ENCODE data around the gene MSANTD3. TPM values are rescaled to one million over a fixed set of nuclear protein-coding genes. Genes with fewer than 3 reads are reported as not detected.
"Not testable (repeated sequence)": the region's sequence is repeated elsewhere in the genome, so short reads cannot be mapped to it uniquely, and the experiment has no call there.

The MSANTD3 gene
- total RNA-seq (100 to 1,000 TPM in 1 of 5 donors, 10 to 100 TPM in 3, 1 to 10 TPM in 1; 1.2 to 121 (median 17.5) TPM), polyA plus RNA-seq (10 to 100 TPM in 2 of 3 donors, 1 to 10 TPM in 1; 9.9 to 28.8 (median 17.3) TPM)
- long read RNA-seq, donor 1, partial matches to known transcripts = 0 of 3 reads
- long read RNA-seq, donor 1, other reads (novel, unspliced or antisense) = 0 of 3 reads
- long read RNA-seq, donor 2, partial matches to known transcripts = 0 of 5 reads
- long read RNA-seq, donor 2, other reads (novel, unspliced or antisense) = 0 of 5 reads
- long read RNA-seq, donor 3, partial matches to known transcripts = 0 of 3 reads
- long read RNA-seq, donor 3, other reads (novel, unspliced or antisense) = 0 of 3 reads
- long read RNA-seq, donor 4 = 0 reads
- long read RNA-seq, donor 5, transcript MSANTD3-203 (3 exons, 1,362 nt) = major isoform, 6 of 6 reads
- long read RNA-seq, donor 5, partial matches to known transcripts = 0 of 6 reads
- long read RNA-seq, donor 5, other reads (novel, unspliced or antisense) = 0 of 6 reads
- long read RNA-seq, donor 6, transcript MSANTD3-203 (3 exons, 1,362 nt) = major isoform, 9 of 19 reads
- long read RNA-seq, donor 6, partial matches to known transcripts = 9 of 19 reads
- long read RNA-seq, donor 6, other reads (novel, unspliced or antisense) = 0 of 19 reads
- long read RNA-seq, donor 7, transcript MSANTD3-203 (3 exons, 1,362 nt) = major isoform, 7 of 9 reads
- long read RNA-seq, donor 7, partial matches to known transcripts = 0 of 9 reads
- long read RNA-seq, donor 7, other reads (novel, unspliced or antisense) = 0 of 9 reads
- long read RNA-seq, donor 8, partial matches to known transcripts = 0 of 3 reads
- long read RNA-seq, donor 8, other reads (novel, unspliced or antisense) = 0 of 3 reads
- long read RNA-seq, donor 9, transcript MSANTD3-203 (3 exons, 1,362 nt) = major isoform, 7 of 7 reads
- long read RNA-seq, donor 9, partial matches to known transcripts = 0 of 7 reads
- long read RNA-seq, donor 9, other reads (novel, unspliced or antisense) = 0 of 7 reads
- long read RNA-seq, donor 10, partial matches to known transcripts = 0 of 3 reads
- long read RNA-seq, donor 10, other reads (novel, unspliced or antisense) = 0 of 3 reads

GRCh38 chr9:100426530-100427365, at the start of gene MSANTD3:
MSANTD3 (plus strand) TSS chr9:100427143; CDS start chr9:100441939, 14,796 bp downstream.
- peaks cover 15 to 37% (median 30%) of the 10 kb centered on the region in 4 donors for H3K4me1 ChIP-seq
- peak within 1 kb of the TSS; percentile 88 to 96 (median 91) for H3K27ac ChIP-seq
- TF ChIP-seq POLR2AphosphoS5 (IDR thresholded peaks at IDR 0.05) = peak in 2 of 3 donors; percentile 63 to 72
- no peak for TF ChIP-seq POLR2A (IDR thresholded peaks at IDR 0.05)
- no peak for TF ChIP-seq EP300 (IDR thresholded peaks at IDR 0.05)
- peak in 1 of 7 experiments; percentile 15 for TF ChIP-seq CTCF (IDR thresholded peaks at IDR 0.05)
- H3K9me3 ChIP-seq = no peaks in the 10 kb centered on the region
- intact Hi-C loops (cut with DNase I; ENCODE audit: low total_unique reads) = no loop called here
- peak; percentile 69 to 91 for DNase-seq
- no peaks in the 10 kb centered on the region for H3K36me3 ChIP-seq
- H3K27me3 ChIP-seq = no peaks in the 10 kb centered on the region
- 0 to 1% (median 1%) methylated on average over 21 to 71 of the region's 80 CpGs for WGBS, 5 donors
- peak within 1 kb of the TSS; percentile 80 to 89 (median 83) for H3K4me3 ChIP-seq

- Histone ChIP-seq H3K4me1 (no peaks in the 10 kb centered on the region), H3K27ac (no peak overlapping the region), H3K9me3 (peaks cover 0 to 19% (median 11%) of the 10 kb centered on the region in 4 donors), H3K36me3 (no peaks in the 10 kb centered on the region), H3K27me3 (no peaks in the 10 kb centered on the region), H3K4me3 (no peak overlapping the region)
- DNase-seq = no peak
- TF ChIP-seq POLR2A (IDR thresholded peaks at IDR 0.05) = no peak
- no peak for TF ChIP-seq POLR2AphosphoS5 (IDR thresholded peaks at IDR 0.05)
- intact Hi-C loops (cut with DNase I; ENCODE audit: low total_unique reads) = no loop called here
- 77 to 90% (median 82%) methylated on average over 4 of the region's 4 CpGs for WGBS, 5 donors
Observed at GRCh38 chr9:100379862-100380261, 47.1 kb upstream of the MSANTD3 start.

- H3K27me3 ChIP-seq; H3K4me3 ChIP-seq; intact Hi-C loops (cut with DNase I; ENCODE audit: low total_unique reads); DNase-seq; H3K4me1 ChIP-seq; H3K27ac ChIP-seq: not testable (repeated sequence)
- 95 to 99% (median 97%) methylated on average over 11 to 21 of the region's 21 CpGs for WGBS, 5 donors
- Histone ChIP-seq H3K36me3 (peaks cover 0 to 11% (median 0%) of the 10 kb centered on the region in 4 donors), H3K9me3 (peaks cover 0 to 12% (median 4%) of the 10 kb centered on the region in 4 donors)
Observed at GRCh38 chr9:100392989-100393388, 34.0 kb upstream of the MSANTD3 start.

- Histone ChIP-seq H3K27ac (no peak overlapping the region), H3K27me3 (no peaks in the 10 kb centered on the region), H3K9me3 (peaks cover 0 to 12% (median 4%) of the 10 kb centered on the region in 4 donors), H3K4me3 (no peak overlapping the region), H3K36me3 (peaks cover 0 to 11% (median 0%) of the 10 kb centered on the region in 4 donors), H3K4me1 (no peaks in the 10 kb centered on the region)
- no peak for TF ChIP-seq POLR2AphosphoS5 (IDR thresholded peaks at IDR 0.05)
- no peak for TF ChIP-seq POLR2A (IDR thresholded peaks at IDR 0.05)
- TF ChIP-seq EP300 (IDR thresholded peaks at IDR 0.05) = no peak
- TF ChIP-seq CTCF (IDR thresholded peaks at IDR 0.05) = no peak
- no peak for DNase-seq
- intact Hi-C loops (cut with DNase I; ENCODE audit: low total_unique reads) = no loop called here
Observed at GRCh38 chr9:100394032-100394695, 32.8 kb upstream of the MSANTD3 start.
